Bronchus fibroblast of lung (primary cell): ENCODE results near the gene GALNT18. TPM values are rescaled to one million over a fixed set of nuclear protein-coding genes. Genes with fewer than 3 reads are reported as not detected.

Source experiments
- total RNA-seq: library from RNA; depleted of rRNA; stranded (reverse); fragments of >200 nt; gene quantifications from 2 replicates; pipeline ENCODE4 v1.2.3, GENCODE V29; 2015

The GALNT18 gene
- total RNA-seq, result 1.5 and 1.8 TPM in 2 replicates

GRCh38 chr11:11621573-11622339 lies at the start of gene GALNT18:
Gene GALNT18, minus strand, starts transcription at chr11:11622005.

GRCh38 chr11:11352878-11353277 lies 268.9 kb downstream of the GALNT18 start, which contains the start of gene CSNK2A3:
Gene CSNK2A3, minus strand, starts transcription at chr11:11353250. Its CDS starts 131 bp downstream, at chr11:11353119.

Other genes starting within 250 kb of the GALNT18 start
- gene USP47, start 220.0 kb upstream of the GALNT18 start, total RNA-seq, result 22.3 and 27.6 TPM in 2 replicates